H1 (cell line): ENCODE data around the gene CATSPERD. TPM values are rescaled to one million over a fixed set of nuclear protein-coding genes. Genes with fewer than 3 reads are reported as not detected.

Source experiments
- ATF3 ChIP-seq: IDR thresholded peaks from 2 replicates; pipeline ENCODE4 v1.6.1; 2011; ENCODE audit warnings: low read depth, mild to moderate bottlenecking, low read length; ENCODE audit not compliant: insufficient read depth
- BCL11A ChIP-seq, 2 experiments: IDR thresholded peaks; one replicate each; pipeline ENCODE4 v1.6.1; 2011; ENCODE audit warnings: low read depth in 2 of 2, low read length in 2 of 2, mild to moderate bottlenecking in 2 of 2
- CBX5 ChIP-seq: fragments of 300-800, 300-1000 bp; sonication (generic); IDR thresholded peaks from 2 replicates; pipeline ENCODE4 v1.7.1; 2016; ENCODE audit warnings: antibody characterized with exemption, low read length, low read depth
- CREB1 ChIP-seq: IDR thresholded peaks from 2 replicates; pipeline ENCODE4 v1.6.1; 2012; ENCODE audit warnings: inconsistent platforms
- POLR2A ChIP-seq, 2 experiments: IDR thresholded peaks; 1 replicate in 1 of 2; 2 replicates in 1 of 2; pipeline ENCODE4 v1.6.1; 2011; ENCODE audit warnings: low read depth in 2 of 2, low read length in 2 of 2, mild to moderate bottlenecking in 2 of 2; ENCODE audit errors: control extremely low read depth in 1 of 2
- RNF2 ChIP-seq: fragments of 200-900, 300-1000 bp; sonication (generic); IDR thresholded peaks from 2 replicates; pipeline ENCODE4 v1.7.1; 2016; ENCODE audit warnings: borderline replicate concordance, low read depth, mild to moderate bottlenecking, antibody characterized with exemption, low read length; ENCODE audit not compliant: poor library complexity, severe bottlenecking; ENCODE audit errors: missing control alignments
- SP4 ChIP-seq: IDR thresholded peaks from 2 replicates; pipeline ENCODE4 v1.6.1; 2012; ENCODE audit warnings: low read length, inconsistent platforms
- TBP ChIP-seq: IDR thresholded peaks from 2 replicates; pipeline ENCODE4 v1.6.1; 2011; ENCODE audit warnings: low read depth, low read length, improper control_type of control experiment
- polyA plus RNA-seq, 7 experiments: library from polyadenylated mRNA; depleted of rRNA in 3 of 7; stranded (reverse) in 5 of 7; unstranded in 2 of 7; fragments of >200 nt in 5 of 7; fragments of 200-250 nt in 2 of 7; gene quantifications; 1 replicate in 5 of 7; 2 replicates in 1 of 7; 4 replicates in 1 of 7; pipeline versions ENCODE4 v1.2.1 to v1.2.3, GENCODE V29; 2011 to 2013; ENCODE audit warnings: missing spikeins in 2 of 7, mixed read lengths in 2 of 7
- total RNA-seq: library from RNA; stranded (reverse); fragmentation: NEBNext Ultra II Directional; extraction: Animal tissue kit (Norgen Biotek cat#: 25700); gene quantifications from 2 replicates; pipeline ENCODE4 v1.2.1, GENCODE V29; 2021

Gene CATSPERD
- total and polyA plus RNA-seq, 2 of the 8 experiments (the other 6 are each of a cell fraction or from before 2014, with no cell fraction given) = 0.12 TPM; not detected in 1

- TF ChIP-seq ATF3 (no peak), TBP (no peak), CBX5 (no peak), SP4 (no peak), CREB1 (no peak), POLR2A (IDR thresholded peaks at IDR 0.05; ENCODE audit: control extremely low read depth in 1 of 2, low read depth in 2 of 2, low read length in 2 of 2) (no peak), BCL11A (IDR thresholded peaks at IDR 0.05; ENCODE audit: low read depth in 2 of 2, low read length in 2 of 2) (no peak), RNF2 (no peak)
Measured at GRCh38 chr19:5799247-5800241, 79.1 kb downstream of the CATSPERD start (continued).
